ENCODE results near the gene DENND10.

- TF ChIP-seq, protein P1, sequence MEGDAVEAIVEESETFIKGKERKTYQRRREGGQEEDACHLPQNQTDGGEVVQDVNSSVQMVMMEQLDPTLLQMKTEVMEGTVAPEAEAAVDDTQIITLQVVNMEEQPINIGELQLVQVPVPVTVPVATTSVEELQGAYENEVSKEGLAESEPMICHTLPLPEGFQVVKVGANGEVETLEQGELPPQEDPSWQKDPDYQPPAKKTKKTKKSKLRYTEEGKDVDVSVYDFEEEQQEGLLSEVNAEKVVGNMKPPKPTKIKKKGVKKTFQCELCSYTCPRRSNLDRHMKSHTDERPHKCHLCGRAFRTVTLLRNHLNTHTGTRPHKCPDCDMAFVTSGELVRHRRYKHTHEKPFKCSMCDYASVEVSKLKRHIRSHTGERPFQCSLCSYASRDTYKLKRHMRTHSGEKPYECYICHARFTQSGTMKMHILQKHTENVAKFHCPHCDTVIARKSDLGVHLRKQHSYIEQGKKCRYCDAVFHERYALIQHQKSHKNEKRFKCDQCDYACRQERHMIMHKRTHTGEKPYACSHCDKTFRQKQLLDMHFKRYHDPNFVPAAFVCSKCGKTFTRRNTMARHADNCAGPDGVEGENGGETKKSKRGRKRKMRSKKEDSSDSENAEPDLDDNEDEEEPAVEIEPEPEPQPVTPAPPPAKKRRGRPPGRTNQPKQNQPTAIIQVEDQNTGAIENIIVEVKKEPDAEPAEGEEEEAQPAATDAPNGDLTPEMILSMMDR (IDR thresholded peaks at IDR 0.05): no peak
- TF ChIP-seq POLR2A (IDR thresholded peaks at IDR 0.05) (no peak), POLR2AphosphoS5 (IDR thresholded peaks at IDR 0.05) (no peak)
These were observed 55.4 kb downstream of the DENND10 start for GRCh38 chr10:119159332-119159731.
